ENCODE measurements around the gene PSMB5.

Gene PSMB5

GRCh38 chr14:23043754-23044153 is 9.1 kb upstream of the PSMB5 start:
- DNase-seq (ENCODE audit: low spot score) = no peak

- DNase-seq (ENCODE audit: low spot score) = no peak
Observed at GRCh38 chr14:23043145-23043544, 8.4 kb upstream of the PSMB5 start.

DNA sequence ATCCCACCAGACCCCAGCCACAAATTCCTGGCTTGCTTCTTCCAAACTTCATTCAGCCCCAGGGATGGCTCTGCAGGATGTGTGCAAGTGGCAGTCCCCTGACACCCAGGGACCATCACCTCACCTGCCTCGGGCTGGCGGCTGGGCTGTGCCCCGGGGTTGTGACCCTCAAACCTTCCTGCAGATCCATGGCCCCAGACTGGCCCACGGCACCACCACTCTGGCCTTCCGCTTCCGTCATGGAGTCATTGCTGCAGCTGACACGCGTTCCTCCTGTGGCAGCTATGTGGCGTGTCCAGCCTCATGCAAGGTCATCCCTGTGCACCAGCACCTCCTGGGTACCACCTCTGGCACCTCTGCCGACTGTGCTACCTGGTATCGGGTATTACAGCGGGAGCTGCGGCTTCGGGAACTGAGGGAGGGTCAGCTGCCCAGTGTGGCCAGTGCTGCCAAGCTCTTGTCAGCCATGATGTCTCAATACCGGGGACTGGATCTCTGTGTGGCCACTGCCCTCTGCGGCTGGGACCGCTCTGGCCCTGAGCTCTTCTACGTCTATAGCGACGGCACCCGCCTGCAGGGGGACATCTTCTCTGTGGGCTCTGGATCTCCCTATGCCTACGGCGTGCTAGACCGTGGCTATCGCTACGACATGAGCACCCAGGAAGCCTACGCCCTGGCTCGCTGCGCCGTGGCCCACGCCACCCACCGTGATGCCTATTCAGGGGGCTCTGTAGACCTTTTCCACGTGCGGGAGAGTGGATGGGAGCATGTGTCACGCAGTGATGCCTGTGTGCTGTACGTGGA is 7.7 kb upstream of the PSMB5 start, which contains the start of gene PSMB11:
Gene PSMB11 (plus strand): TSS at position 51 of the 804 bp plus-strand sequence. CDS start 14 bp downstream, at position 65.
- no peak for DNase-seq (ENCODE audit: low spot score)

GRCh38 chr14:23041729-23042128 is 7.0 kb upstream of the PSMB5 start:
- DNase-seq (ENCODE audit: low spot score) = no peak

- no peak for DNase-seq (ENCODE audit: low spot score)
Observed at GRCh38 chr14:23040100-23040499, 5.4 kb upstream of the PSMB5 start.

DNA sequence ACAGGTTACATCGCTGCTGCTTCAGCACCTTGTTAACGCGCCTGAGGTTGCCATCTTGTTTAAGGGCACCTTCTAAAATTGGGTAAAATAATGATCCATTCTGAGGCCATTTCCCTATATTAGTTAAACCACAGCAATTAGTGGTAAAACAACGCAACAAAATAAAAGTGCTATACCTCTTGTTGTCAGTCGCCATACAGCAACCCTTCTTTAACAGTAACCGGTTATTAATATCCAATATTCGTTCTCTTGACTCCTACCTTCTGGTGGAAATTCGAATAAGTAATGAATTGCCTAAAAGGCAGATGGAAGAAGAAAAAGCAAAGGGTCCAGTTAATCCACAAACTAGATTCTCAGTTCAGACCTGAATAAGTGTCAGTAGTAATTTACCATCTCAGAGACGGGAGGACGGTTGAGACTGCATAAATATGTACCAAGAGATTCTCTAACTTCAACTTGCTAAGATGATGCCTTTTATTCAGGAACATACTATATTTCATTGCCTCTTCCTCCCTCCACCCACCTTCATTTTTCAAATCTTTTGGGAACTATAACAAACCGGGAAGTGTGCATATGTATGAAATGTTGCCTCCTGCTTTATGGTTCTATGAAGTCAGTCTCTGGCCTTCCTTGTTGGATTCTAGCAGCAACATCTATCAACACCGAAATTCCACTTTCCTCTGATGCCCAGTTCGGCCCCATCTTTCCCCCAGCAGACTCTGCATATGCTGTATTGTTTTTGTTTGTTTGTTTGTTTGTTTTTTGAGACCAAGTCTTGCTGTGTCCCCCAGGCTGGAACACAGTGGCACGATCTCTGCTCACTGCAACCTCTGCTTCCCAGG is 824 bp upstream of the PSMB5 start:
- no peak for DNase-seq (ENCODE audit: low spot score)

GRCh38 chr14:23033801-23034497 is 751 bp downstream of the PSMB5 start:
- no peak for DNase-seq (ENCODE audit: low spot score)

- DNase-seq (ENCODE audit: low spot score) = no peak
Observed at GRCh38 chr14:23033251-23033727, 1.4 kb downstream of the PSMB5 start.

GRCh38 chr14:23030936-23031335 is 3.8 kb downstream of the PSMB5 start:
- no peak for DNase-seq (ENCODE audit: low spot score)

GRCh38 chr14:23028799-23029198 is 5.9 kb downstream of the PSMB5 start:
- peak; percentile 33 for DNase-seq (ENCODE audit: low spot score)

DNA sequence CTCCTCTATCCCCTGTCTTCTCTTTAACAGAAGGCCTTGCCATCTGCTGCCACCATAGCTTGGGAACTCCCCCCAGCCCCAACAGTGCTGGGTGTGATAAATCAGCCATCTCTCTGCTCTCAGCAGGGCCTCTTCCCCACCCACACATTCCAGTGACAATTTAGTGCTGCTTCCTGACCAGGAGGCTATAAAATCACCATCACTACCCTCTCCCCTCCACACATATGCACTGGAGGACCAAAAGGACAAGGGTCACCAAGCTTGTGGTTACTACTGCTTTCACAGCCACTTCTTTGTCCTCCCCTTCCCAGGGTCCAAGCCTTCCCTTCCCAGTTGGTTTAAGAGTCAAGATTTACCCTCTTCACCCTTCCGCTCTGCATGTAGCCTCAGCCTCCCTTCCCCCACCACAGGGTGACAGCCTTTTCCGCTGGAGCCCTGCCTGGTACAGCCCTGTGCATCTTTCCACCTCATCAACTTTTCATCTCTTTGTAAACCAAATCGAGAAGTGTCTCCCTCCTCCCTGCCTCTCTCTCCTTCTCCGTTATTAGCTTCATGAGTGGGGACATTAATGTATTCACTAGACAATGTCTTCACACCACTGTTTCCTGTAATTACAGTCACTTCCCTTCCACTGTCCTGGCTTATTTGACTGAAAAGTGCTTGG is 9.4 kb downstream of the PSMB5 start:
- DNase-seq (ENCODE audit: low spot score) = no peak

- no peak for DNase-seq (ENCODE audit: low spot score)
Observed at GRCh38 chr14:23024612-23025075, 10.1 kb downstream of the PSMB5 start.

GRCh38 chr14:23023795-23024152 is 10.9 kb downstream of the PSMB5 start:
- DNase-seq (ENCODE audit: low spot score) = no peak

DNA sequence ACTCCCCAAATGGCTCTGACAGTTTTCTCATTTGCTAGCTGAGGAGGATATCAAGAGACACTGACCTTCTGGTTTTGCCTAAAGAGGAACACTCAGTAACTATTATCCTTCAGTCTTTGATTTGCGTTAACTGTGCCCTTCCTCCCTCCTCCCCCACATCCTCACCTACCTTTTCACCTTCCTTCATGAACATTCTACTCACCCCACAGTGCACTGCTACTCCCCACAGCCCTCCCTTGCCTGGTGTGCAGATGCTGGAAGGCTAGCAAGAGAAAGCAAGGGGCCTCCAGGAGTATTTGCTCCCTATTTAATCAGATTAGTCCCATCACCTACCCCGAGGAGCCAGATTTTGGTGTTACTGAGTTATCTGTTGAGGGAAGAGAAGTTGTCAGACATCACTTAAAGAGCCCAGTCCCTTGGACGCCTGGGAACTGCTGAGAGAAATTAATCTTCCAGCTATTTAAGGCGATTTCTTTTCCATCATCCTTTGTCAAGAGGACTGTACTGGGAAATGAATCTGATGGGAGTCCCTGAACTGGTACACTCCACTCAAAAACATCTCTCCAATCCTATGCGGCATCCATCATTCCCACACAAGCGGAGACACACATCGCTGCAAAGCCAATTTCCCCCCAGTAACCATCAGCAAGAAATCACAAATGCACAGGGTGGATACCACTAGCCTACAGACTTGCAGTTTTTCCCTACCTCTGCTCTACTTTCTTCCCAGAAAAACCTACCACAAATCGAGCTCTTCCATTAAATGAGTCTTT is 11.5 kb downstream of the PSMB5 start:
- DNase-seq (ENCODE audit: low spot score) = no peak

- DNase-seq (ENCODE audit: low spot score) = no peak
Observed at GRCh38 chr14:23021889-23022442, 12.7 kb downstream of the PSMB5 start.

- DNase-seq (ENCODE audit: low spot score) = no peak
Observed at GRCh38 chr14:23021434-23021833, 13.3 kb downstream of the PSMB5 start.

GRCh38 chr14:23020143-23021128 is 14.3 kb downstream of the PSMB5 start:
- no peak for DNase-seq (ENCODE audit: low spot score)

GRCh38 chr14:23018107-23018506 is 16.6 kb downstream of the PSMB5 start:
- no peak for DNase-seq (ENCODE audit: low spot score)

- no peak for DNase-seq (ENCODE audit: low spot score)
Observed at GRCh38 chr14:23017091-23017490, 17.6 kb downstream of the PSMB5 start.
